Tibial artery (tissue), 4 donors: ENCODE measurements around the gene COX6B2.

Source experiments
- DNase-seq, 2 donors: peaks; one replicate each; pipeline ENCODE4 v3.0.0-alpha.2; 2019
- H3K27ac ChIP-seq, 2 donors: fragments of 200-600 bp; sonication (generic) in 1 of 2; 1 replicate in 1 of 2; 2 replicates in 1 of 2; pipeline ENCODE4 v1.5.1; 2018 to 2019; ENCODE audit warnings: mild to moderate bottlenecking in 1 of 2
- H3K27me3 ChIP-seq, 2 donors: fragments of 200-600 bp; sonication (generic) in 1 of 2; one replicate each; pipeline versions ENCODE4 v1.5.1 to v1.6.0; 2016 to 2019
- H3K36me3 ChIP-seq, 3 donors: fragments of 200-600 bp; sonication (generic) in 2 of 3; one replicate each; pipeline ENCODE4 v1.5.1; 2016 to 2019; ENCODE audit warnings: mild to moderate bottlenecking in 2 of 3
- H3K4me1 ChIP-seq, 4 donors: fragments of 200-600 bp; sonication (generic) in 2 of 4; 1 replicate in 3 of 4; 2 replicates in 1 of 4; pipeline ENCODE4 v1.5.1; 2016 to 2019
- H3K4me3 ChIP-seq, 2 donors: fragments of 200-600 bp; sonication (generic) in 1 of 2; 1 replicate in 1 of 2; 2 replicates in 1 of 2; pipeline ENCODE4 v1.5.1; 2018 to 2019; ENCODE audit warnings: mild to moderate bottlenecking in 2 of 2
- H3K9me3 ChIP-seq, 3 donors: fragments of 200-600 bp; sonication (generic) in 1 of 3; one replicate each; pipeline ENCODE4 v1.5.1; 2016 to 2019
- CTCF ChIP-seq, 2 experiments: fragments of 200-600 bp in 1 of 2; fragments of 450-650 bp in 1 of 2; IDR thresholded peaks; one replicate each; pipeline ENCODE4 v1.5.1; 2017 to 2019; ENCODE audit warnings: antibody characterized with exemption in 2 of 2, mild to moderate bottlenecking in 1 of 2, moderate library complexity in 1 of 2
- intact Hi-C: fragments of 100-400 bp; cut with DNase I; formaldehyde crosslinking; loops from one replicate; pipeline ENCODE4 v1.15.0; 2023; ENCODE audit warnings: low total_unique reads

COX6B2 gene

GRCh38 chr19:55362990-55363716 lies 8.6 kb upstream of the COX6B2 start, which contains the start of gene GARIN5B:
GARIN5B (minus strand) TSS chr19:55363260; CDS start chr19:55363066, 194 bp downstream.
- intact Hi-C loops: no loop called here
- no peak within 1 kb of the TSS for H3K27ac ChIP-seq
- H3K9me3 ChIP-seq: no peaks in the 10 kb centered on the region
- no peak for TF ChIP-seq CTCF (IDR thresholded peaks at IDR 0.05)
- no peaks in the 10 kb centered on the region for H3K36me3 ChIP-seq
- no peak within 1 kb of the TSS for H3K4me3 ChIP-seq
- H3K27me3 ChIP-seq: peaks cover 0 to 58% of the 10 kb centered on the region in 2 donors
- no peak for DNase-seq
- H3K4me1 ChIP-seq: no peaks in the 10 kb centered on the region

GRCh38 chr19:55362174-55362989 lies 7.9 kb upstream of the COX6B2 start:
- Histone ChIP-seq H3K27me3 (peaks cover 0 to 56% of the 10 kb centered on the region in 2 donors), H3K4me1 (no peaks in the 10 kb centered on the region), H3K9me3 (no peaks in the 10 kb centered on the region), H3K36me3 (no peaks in the 10 kb centered on the region), H3K4me3 (no peak overlapping the region), H3K27ac (no peak overlapping the region)
- no peak for TF ChIP-seq CTCF (IDR thresholded peaks at IDR 0.05)
- no peak for DNase-seq
- intact Hi-C loops: no loop called here

- no peaks in the 10 kb centered on the region for H3K36me3 ChIP-seq
- H3K4me3 ChIP-seq: no peak overlapping the region
- intact Hi-C loops: no loop called here
- H3K4me1 ChIP-seq: no peaks in the 10 kb centered on the region
- no peak overlapping the region for H3K27ac ChIP-seq
- no peak for DNase-seq
- no peak for TF ChIP-seq CTCF (IDR thresholded peaks at IDR 0.05)
- H3K9me3 ChIP-seq: no peaks in the 10 kb centered on the region
- peaks cover 0 to 63% of the 10 kb centered on the region in 2 donors for H3K27me3 ChIP-seq
These were observed 6.4 kb upstream of the COX6B2 start for GRCh38 chr19:55360902-55361301.

DNA sequence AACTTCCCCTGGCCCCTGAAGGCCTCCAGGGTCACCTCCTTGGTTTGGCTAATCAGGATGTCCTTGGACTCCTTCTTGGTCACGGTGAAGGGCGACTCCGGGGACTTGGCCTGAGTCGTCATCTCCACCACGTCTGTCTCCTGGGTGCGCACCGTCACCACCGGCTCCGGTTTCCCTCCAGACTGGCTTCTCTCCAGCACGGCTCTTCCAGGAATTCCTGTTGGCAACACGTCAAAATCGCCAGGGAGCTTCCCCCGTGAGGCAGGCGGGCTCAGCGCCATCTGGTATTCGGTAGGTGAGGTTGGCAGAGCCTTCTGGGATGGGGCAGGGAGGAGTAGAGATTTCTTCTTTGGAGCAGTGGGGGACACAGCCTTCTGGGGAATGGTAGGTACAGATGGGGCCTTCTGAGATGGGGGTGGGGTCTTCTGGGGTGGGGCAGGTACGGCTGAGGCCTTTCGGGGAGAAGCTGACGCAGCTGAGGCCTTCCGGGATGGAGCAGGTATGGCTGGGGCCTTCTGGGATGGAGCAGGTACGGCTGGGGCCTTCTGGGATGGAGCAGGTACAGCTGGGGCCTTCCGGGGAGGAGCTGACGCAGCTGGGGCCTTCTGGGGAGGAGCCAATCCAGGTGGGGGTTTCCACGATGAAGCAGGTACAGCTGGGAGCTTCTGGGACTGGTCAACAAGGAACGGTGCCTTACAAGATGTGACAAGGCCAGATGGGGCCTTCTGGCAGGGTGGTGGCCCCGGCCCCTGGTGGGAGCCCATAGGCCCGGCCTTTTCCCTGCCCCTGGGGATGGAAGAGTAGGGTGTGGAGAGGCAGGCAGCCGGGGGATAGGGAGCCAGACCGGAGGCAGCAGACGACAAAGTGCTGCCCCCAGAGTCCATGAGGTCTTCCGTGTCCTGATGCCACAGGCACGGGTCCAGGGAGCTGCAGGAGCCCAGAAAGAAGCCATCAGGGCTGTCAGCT lies 4.7 kb upstream of the COX6B2 start:
- no peak for TF ChIP-seq CTCF (IDR thresholded peaks at IDR 0.05)
- Histone ChIP-seq H3K27me3 (peaks cover 0 to 75% of the 10 kb centered on the region in 2 donors), H3K36me3 (no peaks in the 10 kb centered on the region), H3K9me3 (no peaks in the 10 kb centered on the region), H3K27ac (no peak overlapping the region), H3K4me1 (peaks cover 0 to 7% (median 4%) of the 10 kb centered on the region in 4 donors), H3K4me3 (no peak overlapping the region)
- intact Hi-C loops: no loop called here
- DNase-seq: no peak

DNA sequence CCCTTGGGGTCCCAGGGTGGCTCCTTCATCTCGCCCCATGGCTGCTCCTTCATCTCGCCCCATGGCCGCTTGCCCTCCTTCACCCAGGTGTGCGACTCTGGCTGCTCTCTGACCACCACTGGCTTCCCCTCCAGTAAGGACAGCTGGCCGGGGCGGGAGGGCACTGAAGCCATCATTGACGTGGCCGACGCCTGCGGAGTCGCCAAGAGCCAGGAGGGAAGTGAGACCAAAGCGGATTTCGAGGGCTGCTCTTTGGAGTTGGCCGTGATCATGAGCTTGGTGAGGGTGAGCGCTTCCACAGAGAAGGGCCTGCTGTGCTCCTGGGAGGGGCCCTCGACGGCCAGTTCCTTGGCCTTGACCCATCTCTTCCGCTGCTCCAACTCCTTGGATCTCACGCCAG lies 4.0 kb upstream of the COX6B2 start:
- Histone ChIP-seq H3K4me1 (peaks cover 0 to 15% (median 12%) of the 10 kb centered on the region in 4 donors), H3K27me3 (peaks cover 4 to 82% of the 10 kb centered on the region in 2 donors), H3K27ac (no peak overlapping the region), H3K4me3 (no peak overlapping the region), H3K9me3 (no peaks in the 10 kb centered on the region), H3K36me3 (no peaks in the 10 kb centered on the region)
- no peak for DNase-seq
- intact Hi-C loops: no loop called here
- TF ChIP-seq CTCF (IDR thresholded peaks at IDR 0.05): no peak
